Measurements from ENCODE around the gene SNIP1.
"Not testable (repeated sequence)": the region's sequence is repeated elsewhere in the genome, so short reads cannot be mapped to it uniquely, and the experiment has no call there.

SNIP1 gene

DNA sequence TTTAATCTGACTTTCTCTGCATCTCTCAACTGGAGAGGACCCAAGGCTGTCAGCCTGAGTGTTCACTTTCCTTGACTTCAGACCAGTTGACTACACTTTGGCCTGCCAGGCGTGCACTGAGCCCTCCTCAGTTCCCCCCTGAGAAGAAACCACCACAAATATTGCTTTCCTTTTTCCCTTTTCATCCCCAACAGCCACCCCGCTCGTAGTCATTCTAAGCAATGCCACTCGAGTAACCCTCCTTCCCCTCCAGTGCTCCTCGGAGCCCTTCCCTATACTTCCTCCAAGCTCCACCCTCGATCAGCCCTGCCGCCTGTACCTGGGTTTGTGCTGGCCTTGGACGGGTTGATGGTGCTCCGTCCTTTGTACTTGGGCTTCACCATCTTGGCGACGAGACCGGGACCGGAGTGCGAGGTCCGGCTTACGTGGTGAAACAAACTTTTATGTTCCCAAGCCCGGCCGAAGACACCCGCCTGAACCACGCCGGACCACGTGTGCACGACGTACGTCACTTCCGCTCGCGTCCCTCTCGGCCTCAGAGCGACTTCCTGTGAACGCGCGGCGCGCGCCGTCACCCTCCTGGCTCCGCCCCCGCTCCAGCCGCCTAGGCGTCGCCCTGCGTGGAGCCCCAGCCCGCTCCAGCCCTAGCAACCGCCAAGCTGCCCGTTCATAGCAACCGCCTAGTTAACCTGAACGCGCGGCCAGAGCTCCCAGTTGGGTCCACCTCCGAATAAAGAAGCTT is 41.5 kb upstream of the SNIP1 start, which contains the start of gene GNL2:
Gene GNL2, minus strand, starts transcription at position 498 of the 742 bp plus-strand sequence. Its CDS starts 115 bp downstream, at position 383.
- peaks cover 7% of the 10 kb centered on the region for H3K36me3 ChIP-seq (ENCODE audit: control insufficient read depth, insufficient read depth, low read length)
- no peaks in the 10 kb centered on the region for H3K27me3 ChIP-seq (replicated peaks; ENCODE audit: control insufficient read depth, insufficient read depth, low read length)
- peak; percentile 98 for DNase-seq (ENCODE audit: extremely low read depth, insufficient read length)
- H3K4me3 ChIP-seq (replicated peaks; ENCODE audit: low read depth, low read length) = peak within 1 kb of the TSS; percentile 91
- TF ChIP-seq, protein P1, sequence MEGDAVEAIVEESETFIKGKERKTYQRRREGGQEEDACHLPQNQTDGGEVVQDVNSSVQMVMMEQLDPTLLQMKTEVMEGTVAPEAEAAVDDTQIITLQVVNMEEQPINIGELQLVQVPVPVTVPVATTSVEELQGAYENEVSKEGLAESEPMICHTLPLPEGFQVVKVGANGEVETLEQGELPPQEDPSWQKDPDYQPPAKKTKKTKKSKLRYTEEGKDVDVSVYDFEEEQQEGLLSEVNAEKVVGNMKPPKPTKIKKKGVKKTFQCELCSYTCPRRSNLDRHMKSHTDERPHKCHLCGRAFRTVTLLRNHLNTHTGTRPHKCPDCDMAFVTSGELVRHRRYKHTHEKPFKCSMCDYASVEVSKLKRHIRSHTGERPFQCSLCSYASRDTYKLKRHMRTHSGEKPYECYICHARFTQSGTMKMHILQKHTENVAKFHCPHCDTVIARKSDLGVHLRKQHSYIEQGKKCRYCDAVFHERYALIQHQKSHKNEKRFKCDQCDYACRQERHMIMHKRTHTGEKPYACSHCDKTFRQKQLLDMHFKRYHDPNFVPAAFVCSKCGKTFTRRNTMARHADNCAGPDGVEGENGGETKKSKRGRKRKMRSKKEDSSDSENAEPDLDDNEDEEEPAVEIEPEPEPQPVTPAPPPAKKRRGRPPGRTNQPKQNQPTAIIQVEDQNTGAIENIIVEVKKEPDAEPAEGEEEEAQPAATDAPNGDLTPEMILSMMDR (IDR thresholded peaks at IDR 0.05; ENCODE audit: insufficient read depth, low read length, poor library complexity, severe bottlenecking) = no peak

DNA sequence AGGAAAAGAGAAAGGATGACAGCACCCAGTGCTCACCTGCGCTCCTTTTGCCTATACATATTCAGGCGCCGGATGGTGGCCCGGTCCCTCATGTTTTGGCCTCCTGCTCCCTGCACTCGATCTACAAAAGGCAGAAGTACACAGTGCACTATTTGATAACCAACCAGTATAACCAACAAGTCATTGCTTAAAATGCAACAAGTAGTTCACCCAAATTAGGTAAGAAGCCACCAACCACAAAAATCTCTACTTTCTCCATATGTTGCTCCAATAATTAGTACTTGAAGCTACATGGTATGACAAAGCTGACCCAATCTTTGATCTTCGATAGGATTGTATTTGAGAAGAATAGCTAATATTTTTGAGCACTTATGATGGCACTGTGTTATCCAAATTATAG is 39.6 kb upstream of the SNIP1 start:
- TF ChIP-seq, protein P1 (IDR thresholded peaks at IDR 0.05; ENCODE audit: insufficient read depth, low read length, poor library complexity, severe bottlenecking) = no peak
- Histone ChIP-seq H3K36me3 (ENCODE audit: control insufficient read depth, insufficient read depth, low read length) (peaks cover 9% of the 10 kb centered on the region), H3K27me3 (replicated peaks; ENCODE audit: control insufficient read depth, insufficient read depth, low read length) (no peaks in the 10 kb centered on the region), H3K4me3 (replicated peaks; ENCODE audit: low read depth, low read length) (no peak overlapping the region)
- no peak for DNase-seq (ENCODE audit: extremely low read depth, insufficient read length)

DNA sequence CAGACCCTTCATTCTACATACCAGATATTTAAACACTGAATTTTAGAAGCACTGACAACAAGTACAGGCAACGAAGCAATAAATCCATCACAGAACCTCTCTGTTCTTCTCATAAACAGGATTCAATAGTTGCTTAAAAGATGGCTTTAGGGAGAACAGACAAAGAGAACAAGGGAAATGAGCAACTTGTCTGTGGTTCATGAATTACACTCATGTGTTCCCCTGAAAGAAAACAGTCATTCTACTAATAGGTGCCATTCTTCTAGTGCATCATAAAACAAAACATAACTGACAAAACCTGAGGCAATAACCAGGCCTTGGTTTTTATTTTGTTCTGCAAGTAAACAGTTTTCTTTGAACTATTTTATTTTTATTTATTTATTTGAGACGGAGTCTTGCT is 34.8 kb upstream of the SNIP1 start:
- DNase-seq (ENCODE audit: extremely low read depth, insufficient read length) = no peak
- TF ChIP-seq, protein P1 (IDR thresholded peaks at IDR 0.05; ENCODE audit: insufficient read depth, low read length, poor library complexity, severe bottlenecking) = no peak
- Histone ChIP-seq H3K27me3 (replicated peaks; ENCODE audit: control insufficient read depth, insufficient read depth, low read length) (no peaks in the 10 kb centered on the region), H3K36me3 (ENCODE audit: control insufficient read depth, insufficient read depth, low read length) (peaks cover 20% of the 10 kb centered on the region), H3K4me3 (replicated peaks; ENCODE audit: low read depth, low read length) (no peak overlapping the region)

DNA sequence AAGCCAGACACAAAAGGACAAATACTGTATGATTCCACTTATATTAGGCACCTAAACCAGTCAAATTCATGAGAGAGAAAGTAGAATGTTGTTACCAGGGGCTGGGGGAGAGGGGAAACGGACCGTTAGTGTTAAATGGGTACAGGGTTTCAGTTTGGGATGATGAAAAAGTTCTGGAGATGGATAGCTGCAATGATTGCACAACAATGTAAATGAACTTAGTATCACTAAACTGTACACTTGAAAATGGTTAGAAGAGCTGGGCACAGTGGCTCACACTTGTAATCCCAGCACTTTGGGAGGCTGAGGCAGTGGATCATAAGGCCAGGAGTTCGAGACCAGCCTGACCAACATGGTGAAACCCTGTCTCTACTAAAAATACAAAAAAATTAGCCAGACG is 30.5 kb upstream of the SNIP1 start:
- not testable (repeated sequence) for H3K27me3 ChIP-seq (replicated peaks; ENCODE audit: control insufficient read depth, insufficient read depth, low read length); H3K4me3 ChIP-seq (replicated peaks; ENCODE audit: low read depth, low read length); DNase-seq (ENCODE audit: extremely low read depth, insufficient read length)
- peaks cover 16% of the 10 kb centered on the region for H3K36me3 ChIP-seq (ENCODE audit: control insufficient read depth, insufficient read depth, low read length)

DNA sequence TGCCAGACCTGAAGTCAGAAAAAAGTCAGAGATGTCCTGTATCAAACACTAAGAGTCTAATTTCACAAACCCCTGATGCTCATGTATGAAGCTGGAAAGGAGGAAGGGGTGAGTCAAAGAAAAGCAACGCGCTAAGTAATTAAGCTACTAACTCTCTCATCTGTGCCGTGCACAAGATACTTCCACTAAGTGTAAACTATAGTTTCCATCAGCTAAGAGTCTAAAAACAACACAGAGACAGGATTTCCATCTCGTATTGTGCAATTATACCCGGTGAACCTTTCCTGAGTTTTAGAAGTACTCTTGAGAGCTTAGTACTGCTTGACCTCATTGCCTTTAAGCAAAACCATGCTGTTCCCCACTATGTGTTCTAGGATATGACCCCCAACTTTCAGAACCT is 21.6 kb upstream of the SNIP1 start:
- no peak overlapping the region for H3K4me3 ChIP-seq (replicated peaks; ENCODE audit: low read depth, low read length)
- H3K36me3 ChIP-seq (ENCODE audit: control insufficient read depth, insufficient read depth, low read length) = peaks cover 24% of the 10 kb centered on the region
- no peak for DNase-seq (ENCODE audit: extremely low read depth, insufficient read length)
- H3K27me3 ChIP-seq (replicated peaks; ENCODE audit: control insufficient read depth, insufficient read depth, low read length) = no peaks in the 10 kb centered on the region
- TF ChIP-seq, protein P1 (IDR thresholded peaks at IDR 0.05; ENCODE audit: insufficient read depth, low read length, poor library complexity, severe bottlenecking) = no peak

DNA sequence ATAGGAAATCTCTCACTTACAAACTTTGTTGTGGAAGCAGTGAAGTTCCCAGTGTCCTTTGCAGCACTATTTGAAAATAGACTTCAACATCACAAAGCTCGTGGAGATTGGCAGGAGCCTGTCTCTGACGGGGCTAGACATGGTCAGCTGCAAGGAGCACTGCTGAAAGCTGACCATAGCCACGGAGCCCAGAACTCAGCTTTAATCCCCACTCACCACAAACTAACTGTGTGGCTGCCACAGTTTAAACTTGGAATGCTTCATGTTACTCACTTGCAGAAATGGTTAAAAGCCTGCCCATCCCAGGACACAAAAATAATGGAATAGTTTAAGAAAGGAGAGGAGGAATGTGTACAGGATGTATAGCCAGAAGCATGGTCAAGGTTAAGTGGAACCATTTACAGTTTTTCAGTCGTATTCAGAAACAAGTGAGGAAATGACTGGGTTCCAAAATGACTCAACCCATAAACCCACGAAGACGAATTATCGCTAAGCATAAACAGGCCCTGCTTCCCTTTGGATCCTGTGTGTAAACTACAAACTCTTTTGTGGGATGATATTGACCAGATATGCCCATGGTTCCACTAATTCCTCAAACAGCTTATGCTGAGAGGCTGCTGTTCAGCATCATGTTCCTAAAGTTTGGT is 20.9 kb upstream of the SNIP1 start:
- Histone ChIP-seq H3K4me3 (replicated peaks; ENCODE audit: low read depth, low read length) (no peak overlapping the region), H3K36me3 (ENCODE audit: control insufficient read depth, insufficient read depth, low read length) (peaks cover 24% of the 10 kb centered on the region), H3K27me3 (replicated peaks; ENCODE audit: control insufficient read depth, insufficient read depth, low read length) (no peaks in the 10 kb centered on the region)
- TF ChIP-seq, protein P1 (IDR thresholded peaks at IDR 0.05; ENCODE audit: insufficient read depth, low read length, poor library complexity, severe bottlenecking) = no peak
- no peak for DNase-seq (ENCODE audit: extremely low read depth, insufficient read length)
